Stimulated activated CD4-positive, alpha-beta T cell treated with anti-CD3 and anti-CD28 coated beads, TNF-alpha, amount 100 ng/mL, for 48 hours (primary cell): ENCODE results near the gene GLYR1.

ENCODE experiments used
- DNase-seq, 3 donors: peaks; one replicate each; pipeline ENCODE4 v3.0.0-alpha.2; 2020; ENCODE audit warnings: low read depth in 3 of 3

The GLYR1 gene

GRCh38 chr16:4850211-4850610 is 3.1 kb upstream of the GLYR1 start:
- no peak for DNase-seq

- DNase-seq = peak in 2 of 3 donors; percentile 4 to 6
Measured at GRCh38 chr16:4847774-4848587, 893 bp upstream of the GLYR1 start.

- peak in 1 of 3 donors; percentile 10 for DNase-seq
Measured at GRCh38 chr16:4846503-4846900, 586 bp downstream of the GLYR1 start.

- DNase-seq = no peak
Measured at GRCh38 chr16:4840984-4841383, 6.1 kb downstream of the GLYR1 start.

GRCh38 chr16:4839942-4840341 is 7.1 kb downstream of the GLYR1 start:
- DNase-seq = no peak

GRCh38 chr16:4837733-4838501 is 9.2 kb downstream of the GLYR1 start:
- DNase-seq = no peak

- no peak for DNase-seq
Measured at GRCh38 chr16:4836727-4837126, 10.4 kb downstream of the GLYR1 start.

- DNase-seq = no peak
Measured at GRCh38 chr16:4833584-4833983, 13.5 kb downstream of the GLYR1 start.

- no peak for DNase-seq
Measured at GRCh38 chr16:4832698-4833343, 14.3 kb downstream of the GLYR1 start.

- DNase-seq = no peak
Measured at GRCh38 chr16:4831616-4832015, 15.5 kb downstream of the GLYR1 start.

GRCh38 chr16:4830408-4830807 is 16.7 kb downstream of the GLYR1 start:
- no peak for DNase-seq

- DNase-seq = no peak
Measured at GRCh38 chr16:4828567-4829321, 18.3 kb downstream of the GLYR1 start.

- DNase-seq = no peak
Measured at GRCh38 chr16:4826980-4827379, 20.1 kb downstream of the GLYR1 start.

GRCh38 chr16:4826526-4826925 is 20.6 kb downstream of the GLYR1 start:
- no peak for DNase-seq

GRCh38 chr16:4825196-4825595 is 21.9 kb downstream of the GLYR1 start:
- DNase-seq = no peak

- no peak for DNase-seq
Measured at GRCh38 chr16:4820652-4821051, 26.4 kb downstream of the GLYR1 start.

- no peak for DNase-seq
Measured at GRCh38 chr16:4814542-4815173, 32.4 kb downstream of the GLYR1 start.

GRCh38 chr16:4814046-4814445 is 33.0 kb downstream of the GLYR1 start:
- no peak for DNase-seq

GRCh38 chr16:4813251-4814003 is 33.7 kb downstream of the GLYR1 start:
- DNase-seq = no peak

GRCh38 chr16:4811773-4812172 is 35.3 kb downstream of the GLYR1 start:
- DNase-seq = no peak

- no peak for DNase-seq
Measured at GRCh38 chr16:4811242-4811641, 35.8 kb downstream of the GLYR1 start.
